GDM1 (cell line): ENCODE measurements around the gene MYOG.

Source experiments
- DNase-seq: peaks from one replicate; lab custom pipeline; 2025; lab: John Stamatoyannopoulos, UW

MYOG gene

DNA sequence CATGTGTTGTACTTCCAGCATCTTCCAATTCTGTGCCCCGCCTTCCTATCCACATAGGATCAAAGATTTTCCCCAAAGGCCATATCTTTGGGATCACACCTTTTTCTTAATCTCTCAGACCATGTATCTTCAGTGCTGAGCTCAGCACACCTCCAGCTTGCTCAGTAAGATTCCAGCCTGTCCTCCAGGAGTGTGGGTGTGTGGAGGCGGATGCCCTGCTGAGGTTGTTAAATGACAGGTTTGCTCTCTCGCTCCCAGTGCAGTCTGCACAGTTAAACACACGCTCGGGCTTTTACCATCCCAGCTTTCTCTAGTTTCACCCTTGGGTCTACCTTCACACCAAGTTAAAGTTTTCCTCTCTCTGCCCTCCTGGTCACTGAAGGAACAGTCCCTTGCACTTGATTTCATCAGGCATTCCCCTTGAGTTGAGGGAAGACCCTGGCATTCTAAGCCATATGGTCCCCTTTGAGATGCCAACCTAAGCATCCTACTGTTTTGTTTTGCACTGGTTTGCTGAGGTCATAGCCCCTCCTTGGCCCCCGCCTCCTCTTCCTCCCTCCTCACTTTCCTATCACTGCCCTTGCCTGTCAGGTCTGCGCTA is 13.7 kb downstream of the MYOG start:
- no peak for DNase-seq

DNA sequence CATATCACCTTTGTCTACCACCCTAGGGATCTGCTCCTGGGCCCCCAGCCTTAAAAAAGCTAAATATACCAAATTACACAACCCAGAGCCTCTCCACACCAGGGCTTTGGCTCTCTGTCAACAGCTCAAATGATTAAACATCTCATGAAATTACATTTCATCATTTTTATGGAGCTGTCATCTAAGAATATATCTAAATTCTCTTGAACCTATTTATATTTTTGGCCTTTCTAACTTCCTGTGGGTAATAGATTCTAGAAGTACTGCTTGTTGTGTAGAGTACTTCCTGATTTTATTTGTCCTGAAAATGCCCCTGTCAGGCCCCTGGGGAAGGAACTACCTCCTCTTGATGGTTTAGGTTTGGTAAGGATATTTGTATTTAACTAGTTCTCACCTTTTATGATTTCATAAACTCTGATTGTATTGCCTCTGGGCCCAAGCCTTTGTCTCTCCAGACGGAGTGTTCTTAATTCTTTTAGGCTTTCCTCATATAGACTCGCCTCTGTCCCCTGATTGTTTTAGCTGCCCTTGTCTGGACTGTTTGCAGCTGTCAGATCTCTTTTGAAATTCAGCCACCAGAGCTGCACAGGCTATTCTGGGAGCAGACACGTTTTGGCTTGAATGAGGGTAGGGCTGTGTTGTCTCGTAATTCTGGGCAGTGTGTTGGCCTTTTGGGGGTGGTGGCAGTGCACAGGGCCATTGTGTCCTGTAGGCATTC is 16.6 kb downstream of the MYOG start:
- no peak for DNase-seq

DNA sequence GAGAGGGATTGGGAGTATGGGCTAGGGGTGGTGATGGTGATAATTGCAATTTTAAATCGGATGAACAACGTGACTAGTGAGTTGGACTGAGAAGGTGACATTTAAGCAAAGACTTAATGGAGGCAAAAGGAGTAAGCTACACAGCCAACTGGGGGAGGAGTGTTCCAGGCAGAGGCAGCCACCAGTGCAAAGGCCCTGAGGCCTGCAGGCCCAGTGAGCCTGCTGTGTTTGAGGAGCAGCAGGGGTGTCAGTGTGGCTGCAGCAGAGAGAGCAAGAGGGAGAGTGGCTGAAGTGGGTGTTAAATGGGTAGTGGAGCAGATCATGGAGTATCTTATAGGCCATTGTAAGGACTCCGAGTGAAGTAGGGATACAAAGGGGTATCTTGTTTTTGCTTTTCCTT is 18.8 kb downstream of the MYOG start:
- no peak for DNase-seq

DNA sequence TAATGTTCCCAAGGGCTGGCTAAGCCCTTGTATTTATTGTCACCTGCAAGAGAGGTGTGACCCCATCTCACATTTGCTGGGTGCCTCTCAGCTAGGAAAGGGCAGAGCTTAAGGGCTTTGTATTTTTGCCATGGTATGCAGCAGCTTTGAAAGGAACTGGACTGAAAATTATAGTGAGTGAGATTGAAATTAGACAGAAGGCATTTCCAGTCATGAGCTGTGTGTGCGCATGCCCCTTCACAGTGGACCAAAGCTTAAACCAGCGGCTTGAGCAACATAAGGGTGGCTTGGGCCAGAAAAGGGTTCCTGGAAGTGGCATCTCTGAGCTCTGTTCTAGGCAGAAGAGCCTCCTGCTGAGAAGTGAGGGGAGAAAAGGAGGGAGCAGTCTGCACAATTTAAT is 19.8 kb downstream of the MYOG start:
- DNase-seq: no peak

DNA sequence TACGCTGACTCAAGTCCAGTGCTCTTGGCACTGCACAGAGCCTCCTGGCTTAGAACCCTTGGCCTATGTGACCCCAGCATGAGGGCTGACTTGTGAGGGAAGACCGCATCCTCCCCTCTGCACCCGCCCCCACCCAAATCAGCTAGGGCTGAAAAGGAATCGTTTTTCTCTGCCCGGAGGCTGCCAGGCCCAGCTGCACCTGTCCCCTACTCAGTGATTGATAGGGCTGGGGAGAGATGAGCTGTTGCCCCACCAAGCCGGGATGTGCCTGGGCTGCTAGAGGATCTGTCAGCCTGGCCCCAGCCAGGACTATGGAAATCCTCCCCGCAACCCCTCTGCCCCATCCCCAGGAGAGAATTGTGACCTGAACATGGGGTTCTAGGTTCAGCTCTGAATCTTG is 20.6 kb downstream of the MYOG start:
- no peak for DNase-seq

DNA sequence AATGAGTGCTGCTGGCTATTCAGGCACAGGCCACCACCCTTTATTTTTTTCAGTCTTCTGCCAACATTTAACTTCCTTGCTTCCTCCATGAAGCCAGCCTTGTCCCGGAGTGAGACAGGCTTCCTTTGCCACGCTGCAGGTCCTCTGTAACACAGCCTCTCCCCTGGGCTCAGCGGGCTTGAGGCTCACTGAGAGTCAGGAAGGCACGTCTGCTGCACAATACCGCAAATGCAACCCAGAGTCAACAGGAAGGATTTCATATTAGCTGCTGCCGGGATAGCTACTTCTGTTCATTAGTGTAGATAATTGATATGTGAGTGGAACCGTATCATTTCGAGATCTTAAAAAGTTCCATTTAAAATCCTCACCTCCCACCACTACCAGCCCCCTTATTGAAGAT is 22.5 kb downstream of the MYOG start:
- no peak for DNase-seq

DNA sequence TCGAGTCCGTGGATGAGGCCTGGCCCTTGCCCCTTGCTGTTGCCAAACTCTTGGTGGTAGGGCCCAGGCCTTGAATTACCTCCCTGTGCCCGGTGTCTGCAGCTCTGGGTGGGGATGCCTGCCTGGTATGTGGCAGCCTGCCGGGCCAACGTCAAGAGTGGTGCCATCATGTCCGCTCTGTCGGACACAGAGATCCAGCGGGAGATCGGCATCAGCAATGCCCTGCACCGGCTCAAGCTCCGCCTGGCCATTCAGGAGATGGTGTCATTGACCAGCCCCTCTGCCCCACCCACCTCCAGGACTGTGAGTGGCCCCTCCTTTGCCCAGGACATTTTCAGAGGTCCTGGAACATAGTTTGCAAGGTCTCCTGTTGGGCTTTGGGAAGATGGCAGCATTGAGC is 25.7 kb downstream of the MYOG start:
- no peak for DNase-seq

DNA sequence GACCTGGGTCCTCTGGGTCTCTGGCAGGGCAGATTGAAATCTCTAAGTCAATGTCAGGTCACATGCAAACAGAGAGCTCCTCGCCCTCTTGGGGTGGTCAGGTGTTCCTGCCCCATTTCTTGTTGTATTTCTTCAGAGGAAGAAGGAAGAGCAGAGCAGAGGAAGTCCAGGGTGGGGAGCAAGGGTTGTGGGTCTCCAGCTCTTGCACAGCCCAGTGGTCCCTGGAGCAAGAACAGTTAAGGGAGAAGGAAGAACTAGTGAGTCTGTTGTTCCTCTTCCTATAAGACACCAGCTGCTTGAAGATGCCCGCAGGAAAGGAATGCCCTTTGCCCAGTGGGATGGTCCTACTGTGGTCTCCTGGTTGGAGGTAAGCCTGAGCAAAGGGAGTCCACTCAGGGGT is 26.3 kb downstream of the MYOG start:
- no peak for DNase-seq

DNA sequence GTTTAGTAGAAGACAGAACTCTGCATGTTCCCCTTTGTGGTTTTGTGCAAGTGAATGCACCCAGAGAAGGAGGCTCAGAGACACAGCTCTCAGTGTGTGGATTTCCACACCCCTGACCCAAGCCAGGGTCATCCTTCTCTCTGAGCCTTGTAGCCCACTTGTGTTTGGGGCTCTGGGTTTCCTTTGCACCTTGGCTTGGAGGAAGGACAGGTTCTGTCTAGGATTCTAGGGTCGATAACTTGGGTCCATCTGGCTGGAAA is 27.2 kb downstream of the MYOG start:
- DNase-seq: no peak

DNA sequence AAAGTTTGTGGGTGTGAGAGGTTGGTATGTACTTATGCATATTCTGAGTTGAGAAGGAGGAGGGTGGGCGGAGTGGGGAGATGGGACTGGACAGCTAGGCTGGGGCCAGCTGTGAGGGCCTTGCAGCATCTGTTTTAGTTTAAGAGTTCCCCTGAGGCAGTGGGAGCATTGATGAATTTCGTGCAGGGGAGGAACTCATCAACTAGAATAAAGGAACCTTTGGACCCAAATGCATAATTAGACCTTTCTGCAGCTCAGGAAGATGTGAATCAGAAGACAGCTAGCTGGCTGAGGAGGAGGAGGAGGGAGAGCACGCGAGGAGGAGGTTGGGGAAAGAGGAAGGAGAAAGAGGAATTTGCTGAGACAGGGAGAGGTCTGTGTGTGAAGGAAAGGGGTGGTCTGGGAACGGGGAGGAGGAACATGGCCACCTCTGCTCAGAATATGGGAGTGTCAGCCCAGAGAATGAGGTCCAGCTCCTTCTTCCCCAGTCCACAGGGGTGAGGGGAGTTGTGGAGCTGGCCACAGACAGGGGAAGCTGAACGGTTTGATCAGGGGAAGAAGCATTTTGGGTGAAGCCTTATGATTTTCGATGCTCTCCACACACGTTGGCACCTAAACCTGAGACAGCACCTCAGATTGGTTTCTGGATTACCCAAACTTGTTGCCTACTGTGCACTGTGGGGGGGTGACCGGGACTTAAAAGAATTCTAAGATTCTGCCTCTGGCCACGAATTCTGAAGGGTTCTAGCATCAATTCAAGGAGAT is 27.7 kb downstream of the MYOG start:
- DNase-seq: peak; percentile 27

DNA sequence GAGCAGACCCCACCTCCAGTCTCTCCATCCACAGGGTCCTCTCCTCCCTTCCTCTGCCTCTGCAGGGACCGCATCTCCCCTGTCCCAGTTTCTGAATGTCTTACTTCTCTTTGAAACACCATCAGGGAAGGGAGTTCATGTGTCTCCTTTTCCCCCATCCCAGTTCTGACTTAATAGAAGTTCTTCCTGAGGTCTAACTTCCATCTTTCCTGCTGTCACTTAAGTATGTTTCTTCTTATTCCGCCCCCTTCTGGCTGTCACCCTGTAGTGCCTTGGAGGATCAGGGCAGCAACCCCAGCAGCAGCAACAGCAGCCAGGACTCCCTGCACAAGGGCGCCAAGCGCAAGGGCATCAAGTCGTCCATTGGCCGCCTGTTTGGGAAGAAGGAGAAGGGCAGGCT is 29.3 kb downstream of the MYOG start:
- DNase-seq: no peak

DNA sequence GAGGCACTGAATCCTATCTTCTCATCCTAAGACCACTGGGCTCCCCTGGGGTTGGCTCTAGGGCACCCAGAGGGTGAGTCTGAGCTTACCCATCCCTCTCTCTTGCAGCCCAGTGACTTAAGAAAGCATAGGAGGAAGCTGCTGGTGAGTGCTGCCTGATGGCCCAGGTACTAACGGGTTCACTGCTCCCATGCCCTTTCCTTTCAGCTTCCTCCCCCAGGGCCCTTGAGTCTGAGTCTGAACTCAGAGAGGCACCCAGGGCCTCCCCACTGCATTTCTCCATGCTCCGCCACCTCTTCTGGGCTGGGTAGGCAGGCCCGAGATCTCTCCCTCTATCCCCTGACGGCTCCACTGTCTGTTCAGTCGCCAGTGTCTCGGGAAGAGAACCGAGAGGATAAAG is 29.8 kb downstream of the MYOG start:
- no peak for DNase-seq

DNA sequence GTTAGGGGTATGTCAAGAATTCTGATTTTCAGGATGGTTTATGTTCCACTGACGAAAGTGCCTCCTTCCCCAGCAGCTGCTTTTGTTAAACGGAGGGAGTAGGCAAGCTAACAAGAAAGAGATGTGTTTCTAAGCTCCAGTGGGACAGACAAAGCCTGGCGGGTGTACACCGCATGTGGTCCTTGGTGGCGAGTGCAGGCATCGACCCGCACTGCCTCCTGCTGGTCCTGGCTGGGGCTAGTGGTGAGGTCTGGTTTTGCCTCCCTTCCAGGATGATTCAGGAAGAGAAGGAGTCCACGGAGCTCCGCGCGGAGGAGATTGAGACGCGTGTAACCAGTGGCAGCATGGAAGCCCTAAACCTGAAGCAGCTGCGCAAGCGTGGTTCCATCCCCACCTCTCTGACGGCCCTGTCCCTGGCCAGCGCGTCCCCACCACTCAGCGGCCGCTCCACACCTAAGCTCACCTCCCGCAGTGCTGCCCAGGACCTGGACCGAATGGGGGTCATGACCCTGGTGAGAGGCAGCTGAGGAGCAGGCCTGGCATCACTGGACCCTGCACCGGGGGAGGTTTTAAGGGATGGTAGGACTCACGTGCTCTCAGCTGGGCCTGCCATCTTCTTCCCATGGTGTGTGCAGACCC is 30.5 kb downstream of the MYOG start:
- no peak for DNase-seq

DNA sequence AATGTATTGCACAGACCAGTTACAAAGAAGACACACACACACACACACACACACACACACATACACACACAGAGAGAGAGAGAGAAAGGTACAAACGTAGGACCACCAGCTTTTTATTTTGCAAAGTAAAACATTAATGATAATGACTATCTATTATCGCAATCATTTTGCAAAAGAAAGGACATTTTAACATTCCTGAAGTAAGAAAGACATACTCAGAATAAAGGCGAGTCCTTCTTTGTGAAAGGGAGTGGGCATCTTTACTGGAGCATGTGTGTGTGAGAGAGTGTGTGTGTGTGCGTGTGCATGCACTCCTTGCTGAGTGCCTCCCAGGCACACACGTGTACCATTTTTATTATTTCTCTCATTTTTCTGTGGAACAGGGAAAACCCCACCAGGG is 31.2 kb downstream of the MYOG start:
- no peak for DNase-seq

DNA sequence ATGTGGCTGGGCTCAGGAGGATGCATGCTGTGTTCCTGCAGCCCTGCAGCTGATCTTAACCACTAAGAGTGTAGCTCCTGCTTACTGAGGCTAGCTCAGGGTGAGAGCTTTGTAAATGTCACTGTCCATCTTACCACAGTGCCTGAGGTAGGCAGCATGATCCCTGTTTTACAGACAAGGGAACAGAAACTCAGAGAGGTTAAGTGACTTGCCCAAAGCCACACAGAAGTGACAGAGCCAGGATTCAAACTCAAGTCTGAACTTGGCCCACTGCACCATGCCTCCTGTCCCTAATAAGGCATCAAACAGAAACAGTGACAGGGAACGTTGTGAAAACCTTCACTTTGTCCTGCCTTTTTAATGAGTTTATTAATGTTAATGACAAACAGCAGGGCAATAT is 31.6 kb downstream of the MYOG start:
- DNase-seq: no peak

DNA sequence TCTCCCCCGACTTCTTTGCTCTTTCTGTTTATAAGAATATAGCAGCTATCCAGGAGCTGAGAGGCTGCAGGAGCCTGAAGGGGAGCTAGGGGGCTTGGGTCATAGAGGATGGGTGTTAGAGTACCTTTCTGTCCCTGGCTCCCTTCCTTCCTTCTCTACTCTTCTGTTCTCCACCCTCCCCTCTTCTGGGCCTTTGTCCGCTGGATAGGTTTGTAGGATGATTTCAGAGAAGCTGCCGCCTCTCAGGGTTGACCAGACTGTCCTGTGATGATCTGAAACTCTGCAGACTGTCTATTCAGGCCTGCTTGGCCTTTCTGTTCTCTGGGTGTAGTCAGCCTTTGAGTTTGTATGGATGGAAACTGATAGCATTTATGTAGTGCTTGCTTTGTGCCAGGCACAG is 33.2 kb downstream of the MYOG start:
- no peak for DNase-seq

DNA sequence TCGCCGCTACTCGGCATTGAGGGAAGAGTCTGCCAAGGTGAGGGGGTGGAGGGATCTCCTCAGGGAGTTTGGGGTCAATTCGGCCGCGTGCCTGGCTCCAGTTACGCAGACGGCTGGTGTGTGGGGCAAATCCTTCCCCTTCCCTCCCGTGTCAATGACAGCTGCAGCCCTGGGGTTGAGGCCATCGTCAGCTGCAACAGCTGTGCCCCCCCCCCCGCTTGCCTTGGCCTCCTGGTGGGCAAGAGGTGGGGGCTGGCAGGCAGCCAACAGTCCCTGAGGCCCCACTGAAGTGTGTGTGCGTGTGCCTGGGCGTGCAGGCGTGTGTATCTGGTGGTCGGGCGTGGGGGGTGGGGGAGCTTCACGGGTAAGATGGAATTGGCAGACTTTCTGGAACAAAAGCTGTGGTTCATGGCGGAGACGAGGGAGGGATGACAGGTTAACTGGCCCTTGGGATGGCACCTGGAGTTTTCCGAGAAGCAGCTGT is 33.9 kb downstream of the MYOG start:
- no peak for DNase-seq

DNA sequence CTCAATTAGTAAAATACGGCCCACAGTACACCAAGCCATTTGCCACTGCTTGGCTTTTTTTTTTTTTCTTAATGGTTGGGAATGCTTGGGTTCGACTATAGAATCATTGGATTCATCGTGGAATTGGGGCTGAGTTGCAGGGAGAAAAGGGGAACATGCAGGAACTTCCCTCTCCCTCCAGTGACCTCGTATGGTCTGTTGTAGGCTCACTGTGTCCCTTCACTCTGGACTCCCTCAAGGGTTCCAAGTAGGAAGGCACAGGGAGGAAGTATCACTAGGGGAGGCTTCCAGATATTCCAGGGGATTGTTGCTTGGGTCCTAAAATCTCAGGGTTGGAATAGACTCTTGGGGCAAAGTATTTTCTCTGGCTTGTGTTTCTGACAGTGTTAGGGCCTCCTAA is 35.0 kb downstream of the MYOG start:
- no peak for DNase-seq

DNA sequence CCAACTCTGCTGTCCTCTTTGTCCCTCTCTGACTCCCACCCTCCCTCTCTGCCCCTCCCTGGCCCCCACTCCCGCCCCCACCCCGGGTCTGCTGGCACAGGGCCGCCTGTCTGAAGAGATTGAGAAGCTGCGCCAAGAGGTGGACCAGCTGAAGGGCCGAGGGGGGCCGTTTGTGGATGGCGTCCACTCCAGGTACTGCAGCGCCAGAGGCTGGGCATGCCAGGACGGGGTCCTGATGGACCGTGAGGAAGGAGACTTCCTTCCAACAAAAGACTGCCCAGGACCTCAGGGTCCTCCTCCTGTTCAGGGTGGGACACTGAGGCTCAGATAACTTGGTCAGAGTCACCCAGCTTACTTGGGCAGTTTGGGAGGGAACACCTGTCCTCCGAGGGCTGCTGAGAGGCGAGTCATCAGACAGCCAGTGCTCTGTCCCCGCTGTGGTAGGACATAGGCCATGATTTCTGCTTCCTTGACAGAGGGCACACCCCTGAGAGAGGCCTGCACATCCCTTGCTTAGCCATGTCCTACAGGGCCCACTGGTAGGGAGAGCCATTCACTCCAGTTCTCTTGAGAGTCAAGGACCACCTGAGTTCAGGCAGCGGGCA is 36.1 kb downstream of the MYOG start:
- DNase-seq: no peak

DNA sequence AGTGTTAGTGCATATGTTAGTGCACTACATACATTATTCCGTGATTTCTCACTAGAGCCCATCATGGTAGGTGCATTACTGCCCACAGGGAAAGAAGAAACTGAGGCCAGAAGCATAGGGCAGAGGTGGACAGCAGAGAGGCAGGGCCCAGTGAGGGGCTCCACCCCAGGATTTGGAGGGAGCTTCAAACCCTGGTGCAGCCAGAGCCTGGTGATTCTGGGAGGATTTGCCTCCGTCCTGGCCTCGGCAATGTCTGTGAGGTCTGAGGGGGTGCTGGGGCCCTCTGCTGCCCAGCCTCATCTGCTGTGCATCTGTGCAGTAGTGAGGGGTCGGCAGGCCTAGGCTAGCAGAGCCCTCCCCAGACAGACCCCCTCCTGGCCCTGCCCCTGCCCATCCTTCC is 36.7 kb downstream of the MYOG start:
- no peak for DNase-seq

DNA sequence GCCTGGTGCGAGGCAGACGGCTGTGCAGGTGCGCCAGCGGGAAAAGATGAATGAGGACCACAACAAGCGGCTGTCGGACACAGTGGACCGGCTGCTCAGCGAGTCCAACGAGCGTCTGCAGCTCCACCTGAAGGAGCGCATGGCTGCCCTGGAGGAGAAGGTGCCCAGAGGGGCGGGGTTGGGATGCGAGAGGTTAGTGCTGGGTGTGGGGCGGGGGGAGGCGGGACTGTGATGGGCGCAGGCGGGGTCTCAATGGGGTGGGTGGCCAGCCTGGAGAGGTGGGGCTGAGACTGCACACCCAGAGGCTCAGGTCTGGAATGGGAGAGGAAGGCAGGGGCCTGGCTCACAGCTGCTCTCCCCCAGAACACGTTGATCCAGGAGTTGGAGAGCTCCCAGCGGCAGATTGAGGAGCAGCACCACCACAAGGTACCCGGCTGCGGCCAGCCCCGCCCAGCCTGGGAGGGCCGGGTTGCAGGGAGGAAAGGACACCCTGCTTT is 37.2 kb downstream of the MYOG start:
- no peak for DNase-seq

DNA sequence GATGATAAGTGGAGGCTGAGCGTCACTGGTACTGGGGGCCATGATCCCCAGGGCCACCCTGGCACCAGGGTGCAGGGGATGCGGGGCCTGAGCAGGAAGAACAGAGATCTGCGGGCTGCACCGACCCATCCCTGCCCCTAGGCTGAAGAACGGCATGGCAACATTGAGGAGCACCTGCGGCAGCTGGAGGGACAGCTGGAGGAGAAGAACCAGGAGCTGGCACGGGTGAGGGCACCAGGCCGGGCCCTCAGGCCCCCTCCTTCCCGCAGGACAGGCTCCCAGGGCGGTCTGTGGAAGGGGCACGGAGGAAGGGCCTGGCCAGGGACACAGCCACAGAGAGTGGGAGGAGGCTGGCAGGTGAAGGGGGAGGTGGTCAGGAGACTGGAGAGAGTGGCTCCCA is 37.7 kb downstream of the MYOG start:
- DNase-seq: no peak
